Measurements from ENCODE around the gene GGA1.

- TF ChIP-seq POLR2A (IDR thresholded peaks at IDR 0.05; ENCODE audit: low read length) (no peak), GATA1 (IDR thresholded peaks at IDR 0.05; ENCODE audit: low read depth, low read length) (no peak)
Measured at GRCh38 chr22:37616201-37617083, 7.8 kb downstream of the GGA1 start.
